Measurements from ENCODE around the gene DPP10.

Gene DPP10

GRCh38 chr2:115650827-115651226 is 1208.4 kb downstream of the DPP10 start:
- no peaks in the 10 kb centered on the region for H3K4me1 ChIP-seq (ENCODE audit: control insufficient read depth in 5 of 5, insufficient read depth in 5 of 5, low read length in 5 of 5)
- H3K27ac ChIP-seq (ENCODE audit: low read depth, low read length) = no peak overlapping the region
- no peaks in the 10 kb centered on the region for H3K27me3 ChIP-seq (ENCODE audit: control insufficient read depth in 5 of 5, insufficient read depth in 4 of 5, low read length in 5 of 5)
- no peak overlapping the region for H3K9ac ChIP-seq (ENCODE audit: low read length in 5 of 5)
- H3K36me3 ChIP-seq (ENCODE audit: control insufficient read depth in 5 of 5, insufficient read depth in 5 of 5, low read length in 5 of 5) = no peaks in the 10 kb centered on the region
- no peak overlapping the region for H3K4me3 ChIP-seq (ENCODE audit: low read depth in 1 of 5, low read length in 5 of 5)
- no peaks in the 10 kb centered on the region for H3K9me3 ChIP-seq (ENCODE audit: control insufficient read depth in 5 of 5, low read length in 5 of 5)

- Histone ChIP-seq H3K4me3 (ENCODE audit: low read depth in 1 of 5, low read length in 5 of 5) (no peak overlapping the region), H3K36me3 (ENCODE audit: control insufficient read depth in 5 of 5, insufficient read depth in 5 of 5, low read length in 5 of 5) (no peaks in the 10 kb centered on the region), H3K27me3 (ENCODE audit: control insufficient read depth in 5 of 5, insufficient read depth in 4 of 5, low read length in 5 of 5) (no peaks in the 10 kb centered on the region)
Observed at GRCh38 chr2:115652652-115653051, 1210.2 kb downstream of the DPP10 start.

GRCh38 chr2:115654362-115654761 is 1211.9 kb downstream of the DPP10 start:
- Histone ChIP-seq H3K4me1 (ENCODE audit: control insufficient read depth in 5 of 5, insufficient read depth in 5 of 5, low read length in 5 of 5) (no peaks in the 10 kb centered on the region), H3K4me3 (ENCODE audit: low read depth in 1 of 5, low read length in 5 of 5) (no peak overlapping the region), H3K27ac (ENCODE audit: low read depth, low read length) (no peak overlapping the region), H3K27me3 (ENCODE audit: control insufficient read depth in 5 of 5, insufficient read depth in 4 of 5, low read length in 5 of 5) (no peaks in the 10 kb centered on the region), H3K36me3 (ENCODE audit: control insufficient read depth in 5 of 5, insufficient read depth in 5 of 5, low read length in 5 of 5) (no peaks in the 10 kb centered on the region), H3K9ac (ENCODE audit: low read length in 5 of 5) (no peak overlapping the region), H3K9me3 (ENCODE audit: control insufficient read depth in 5 of 5, low read length in 5 of 5) (no peaks in the 10 kb centered on the region)

More at GRCh38 chr2:115652652-115653051, 1210.2 kb downstream of the DPP10 start:
- no peak overlapping the region for H3K9ac ChIP-seq (ENCODE audit: low read length in 5 of 5)
- no peaks in the 10 kb centered on the region for H3K4me1 ChIP-seq (ENCODE audit: control insufficient read depth in 5 of 5, insufficient read depth in 5 of 5, low read length in 5 of 5)
- H3K9me3 ChIP-seq (ENCODE audit: control insufficient read depth in 5 of 5, low read length in 5 of 5) = no peaks in the 10 kb centered on the region
- no peak overlapping the region for H3K27ac ChIP-seq (ENCODE audit: low read depth, low read length)

- Histone ChIP-seq H3K4me1 (ENCODE audit: control insufficient read depth in 5 of 5, insufficient read depth in 5 of 5, low read length in 5 of 5) (no peaks in the 10 kb centered on the region), H3K36me3 (ENCODE audit: control insufficient read depth in 5 of 5, insufficient read depth in 5 of 5, low read length in 5 of 5) (no peaks in the 10 kb centered on the region), H3K27ac (ENCODE audit: low read depth, low read length) (no peak overlapping the region), H3K27me3 (ENCODE audit: control insufficient read depth in 5 of 5, insufficient read depth in 4 of 5, low read length in 5 of 5) (no peaks in the 10 kb centered on the region), H3K4me3 (ENCODE audit: low read depth in 1 of 5, low read length in 5 of 5) (no peak overlapping the region), H3K9me3 (ENCODE audit: control insufficient read depth in 5 of 5, low read length in 5 of 5) (peaks cover 0 to 12% (median 7%) of the 10 kb centered on the region in 5 donors), H3K9ac (ENCODE audit: low read length in 5 of 5) (no peak overlapping the region)
Observed at GRCh38 chr2:115678129-115678528, 1235.7 kb downstream of the DPP10 start.

GRCh38 chr2:115684345-115684744 is 1241.9 kb downstream of the DPP10 start:
- H3K4me1 ChIP-seq (ENCODE audit: control insufficient read depth in 5 of 5, insufficient read depth in 5 of 5, low read length in 5 of 5) = no peaks in the 10 kb centered on the region
- H3K9ac ChIP-seq (ENCODE audit: low read length in 5 of 5) = no peak overlapping the region
- no peaks in the 10 kb centered on the region for H3K36me3 ChIP-seq (ENCODE audit: control insufficient read depth in 5 of 5, insufficient read depth in 5 of 5, low read length in 5 of 5)
- H3K4me3 ChIP-seq (ENCODE audit: low read depth in 1 of 5, low read length in 5 of 5) = no peak overlapping the region
- H3K9me3 ChIP-seq (ENCODE audit: control insufficient read depth in 5 of 5, low read length in 5 of 5) = no peaks in the 10 kb centered on the region
- no peaks in the 10 kb centered on the region for H3K27me3 ChIP-seq (ENCODE audit: control insufficient read depth in 5 of 5, insufficient read depth in 4 of 5, low read length in 5 of 5)
- H3K27ac ChIP-seq (ENCODE audit: low read depth, low read length) = no peak overlapping the region

GRCh38 chr2:115691409-115691808 is 1249.0 kb downstream of the DPP10 start:
- H3K4me3 ChIP-seq (ENCODE audit: low read depth in 1 of 5, low read length in 5 of 5) = no peak overlapping the region
- no peaks in the 10 kb centered on the region for H3K36me3 ChIP-seq (ENCODE audit: control insufficient read depth in 5 of 5, insufficient read depth in 5 of 5, low read length in 5 of 5)
- H3K27me3 ChIP-seq (ENCODE audit: control insufficient read depth in 5 of 5, insufficient read depth in 4 of 5, low read length in 5 of 5) = no peaks in the 10 kb centered on the region
- H3K4me1 ChIP-seq (ENCODE audit: control insufficient read depth in 5 of 5, insufficient read depth in 5 of 5, low read length in 5 of 5) = no peaks in the 10 kb centered on the region
- no peak overlapping the region for H3K27ac ChIP-seq (ENCODE audit: low read depth, low read length)
- peaks cover 0 to 2% (median 0%) of the 10 kb centered on the region in 5 donors for H3K9me3 ChIP-seq (ENCODE audit: control insufficient read depth in 5 of 5, low read length in 5 of 5)
- H3K9ac ChIP-seq (ENCODE audit: low read length in 5 of 5) = no peak overlapping the region

GRCh38 chr2:115694651-115695050 is 1252.2 kb downstream of the DPP10 start:
- Histone ChIP-seq H3K27ac (ENCODE audit: low read depth, low read length) (no peak overlapping the region), H3K4me3 (ENCODE audit: low read depth in 1 of 5, low read length in 5 of 5) (no peak overlapping the region), H3K9me3 (ENCODE audit: control insufficient read depth in 5 of 5, low read length in 5 of 5) (peaks cover 0 to 5% (median 0%) of the 10 kb centered on the region in 5 donors), H3K36me3 (ENCODE audit: control insufficient read depth in 5 of 5, insufficient read depth in 5 of 5, low read length in 5 of 5) (no peaks in the 10 kb centered on the region), H3K9ac (ENCODE audit: low read length in 5 of 5) (no peak overlapping the region), H3K27me3 (ENCODE audit: control insufficient read depth in 5 of 5, insufficient read depth in 4 of 5, low read length in 5 of 5) (no peaks in the 10 kb centered on the region), H3K4me1 (ENCODE audit: control insufficient read depth in 5 of 5, insufficient read depth in 5 of 5, low read length in 5 of 5) (no peaks in the 10 kb centered on the region)

- H3K9ac ChIP-seq (ENCODE audit: low read length in 5 of 5) = no peak overlapping the region
- H3K4me1 ChIP-seq (ENCODE audit: control insufficient read depth in 5 of 5, insufficient read depth in 5 of 5, low read length in 5 of 5) = no peaks in the 10 kb centered on the region
- no peaks in the 10 kb centered on the region for H3K27me3 ChIP-seq (ENCODE audit: control insufficient read depth in 5 of 5, insufficient read depth in 4 of 5, low read length in 5 of 5)
Observed at GRCh38 chr2:115733190-115733775, 1290.8 kb downstream of the DPP10 start.

GRCh38 chr2:115738111-115738510 is 1295.7 kb downstream of the DPP10 start:
- H3K9ac ChIP-seq (ENCODE audit: low read length in 5 of 5) = no peak overlapping the region
- no peak overlapping the region for H3K27ac ChIP-seq (ENCODE audit: low read depth, low read length)
- no peaks in the 10 kb centered on the region for H3K4me1 ChIP-seq (ENCODE audit: control insufficient read depth in 5 of 5, insufficient read depth in 5 of 5, low read length in 5 of 5)

More at GRCh38 chr2:115733190-115733775, 1290.8 kb downstream of the DPP10 start:
- no peak overlapping the region for H3K27ac ChIP-seq (ENCODE audit: low read depth, low read length)
- no peaks in the 10 kb centered on the region for H3K9me3 ChIP-seq (ENCODE audit: control insufficient read depth in 5 of 5, low read length in 5 of 5)
- H3K4me3 ChIP-seq (ENCODE audit: low read depth in 1 of 5, low read length in 5 of 5) = no peak overlapping the region
- no peaks in the 10 kb centered on the region for H3K36me3 ChIP-seq (ENCODE audit: control insufficient read depth in 5 of 5, insufficient read depth in 5 of 5, low read length in 5 of 5)

GRCh38 chr2:115739574-115739973 is 1297.1 kb downstream of the DPP10 start:
- no peaks in the 10 kb centered on the region for H3K4me1 ChIP-seq (ENCODE audit: control insufficient read depth in 5 of 5, insufficient read depth in 5 of 5, low read length in 5 of 5)
- no peaks in the 10 kb centered on the region for H3K27me3 ChIP-seq (ENCODE audit: control insufficient read depth in 5 of 5, insufficient read depth in 4 of 5, low read length in 5 of 5)
- H3K4me3 ChIP-seq (ENCODE audit: low read depth in 1 of 5, low read length in 5 of 5) = no peak overlapping the region
- H3K27ac ChIP-seq (ENCODE audit: low read depth, low read length) = no peak overlapping the region
- no peaks in the 10 kb centered on the region for H3K36me3 ChIP-seq (ENCODE audit: control insufficient read depth in 5 of 5, insufficient read depth in 5 of 5, low read length in 5 of 5)
- H3K9me3 ChIP-seq (ENCODE audit: control insufficient read depth in 5 of 5, low read length in 5 of 5) = no peaks in the 10 kb centered on the region
- no peak overlapping the region for H3K9ac ChIP-seq (ENCODE audit: low read length in 5 of 5)

More at GRCh38 chr2:115738111-115738510, 1295.7 kb downstream of the DPP10 start:
- Histone ChIP-seq H3K4me3 (ENCODE audit: low read depth in 1 of 5, low read length in 5 of 5) (no peak overlapping the region), H3K27me3 (ENCODE audit: control insufficient read depth in 5 of 5, insufficient read depth in 4 of 5, low read length in 5 of 5) (no peaks in the 10 kb centered on the region), H3K36me3 (ENCODE audit: control insufficient read depth in 5 of 5, insufficient read depth in 5 of 5, low read length in 5 of 5) (no peaks in the 10 kb centered on the region), H3K9me3 (ENCODE audit: control insufficient read depth in 5 of 5, low read length in 5 of 5) (no peaks in the 10 kb centered on the region)
